HG03521 (cell line): ENCODE results near the gene RCAN2.
"Not testable (repeated sequence)": the region's sequence is repeated elsewhere in the genome, so short reads cannot be mapped to it uniquely, and the experiment has no call there.

Source experiments
- ATAC-seq: cut with Tn5 transposase; IDR thresholded peaks from one replicate; pipeline ENCODE4 v1.9.1; 2021; ENCODE audit warnings: mild to moderate bottlenecking, moderate library complexity; ENCODE audit not compliant: unreplicated experiment

RCAN2 gene

GRCh38 chr6:46440641-46441040 lies 50.6 kb downstream of the RCAN2 start:
- ATAC-seq = no peak

DNA sequence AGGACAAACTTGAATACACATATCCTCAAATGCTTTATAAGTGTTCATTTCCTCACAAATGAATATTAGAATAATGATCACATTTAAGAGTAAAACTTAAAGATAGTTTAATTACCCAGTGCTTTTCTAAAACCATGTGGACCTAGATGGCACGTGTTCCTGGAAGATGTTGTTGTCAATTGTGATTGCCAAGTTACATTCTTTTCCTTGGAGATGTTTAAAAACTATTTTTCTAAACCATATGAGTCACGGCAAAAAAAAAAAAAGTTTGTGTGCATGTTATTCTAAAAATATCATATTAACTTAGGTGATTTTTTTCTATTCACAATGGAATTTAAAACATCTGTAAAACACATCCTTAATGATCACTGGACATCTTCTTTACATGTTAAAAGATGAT lies 51.1 kb downstream of the RCAN2 start:
- ATAC-seq = no peak

DNA sequence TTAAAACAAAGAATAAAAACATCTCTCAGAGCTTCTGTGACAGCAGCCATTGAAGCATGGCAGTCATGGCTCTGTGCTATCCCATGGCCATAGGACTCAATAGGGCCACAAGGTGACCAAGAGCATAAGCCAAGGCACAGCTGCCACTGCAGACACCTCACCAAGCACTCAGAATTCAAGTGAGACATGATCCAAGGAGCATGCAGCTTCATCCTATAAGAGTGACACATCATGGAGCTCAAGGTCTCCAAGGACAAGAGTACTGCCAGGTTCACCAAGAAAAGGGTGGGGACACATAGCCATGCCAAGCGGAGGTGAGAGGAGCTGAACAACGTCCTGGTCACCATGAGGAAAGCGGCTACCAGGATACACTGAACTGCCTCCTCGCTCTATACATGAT lies 53.0 kb downstream of the RCAN2 start:
- ATAC-seq = no peak

- no peak for ATAC-seq
These were observed 53.5 kb downstream of the RCAN2 start for GRCh38 chr6:46437671-46438221.

- ATAC-seq = no peak
These were observed 68.6 kb downstream of the RCAN2 start for GRCh38 chr6:46422619-46423018.

- no peak for ATAC-seq
These were observed 69.3 kb downstream of the RCAN2 start for GRCh38 chr6:46421939-46422338.

DNA sequence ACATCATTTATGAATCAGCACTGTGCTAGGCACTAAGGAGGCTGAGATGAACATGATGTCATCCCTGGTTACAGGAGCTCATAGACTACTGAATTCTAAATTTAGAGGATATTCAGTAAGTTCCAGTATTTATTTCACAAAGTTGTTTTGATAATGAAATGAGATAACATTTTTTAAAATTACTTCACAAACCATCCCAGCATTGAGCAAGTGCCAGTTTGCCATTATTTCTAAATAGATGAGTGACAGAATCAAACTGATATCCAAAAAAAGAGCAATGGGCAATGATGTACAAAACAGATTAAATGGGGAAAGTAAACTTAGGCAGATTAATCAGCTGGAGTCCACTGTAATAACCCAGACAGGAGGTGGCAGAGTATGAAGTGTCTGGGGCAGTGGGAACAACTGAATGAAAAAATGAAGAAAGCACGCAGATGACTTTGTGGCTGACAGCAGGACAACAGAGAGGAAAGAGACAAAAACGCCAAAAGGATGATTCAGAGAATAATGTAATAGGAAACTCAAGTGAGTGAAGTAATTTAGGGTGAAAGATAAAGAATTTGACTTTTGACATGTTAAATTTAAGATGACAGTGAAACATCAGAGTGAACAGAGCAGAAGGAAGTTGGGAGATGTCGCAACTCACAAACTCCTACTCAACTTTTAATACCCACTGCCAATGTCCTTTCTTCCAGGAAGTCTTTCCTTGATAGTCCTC lies 70.2 kb downstream of the RCAN2 start:
- no peak for ATAC-seq

DNA sequence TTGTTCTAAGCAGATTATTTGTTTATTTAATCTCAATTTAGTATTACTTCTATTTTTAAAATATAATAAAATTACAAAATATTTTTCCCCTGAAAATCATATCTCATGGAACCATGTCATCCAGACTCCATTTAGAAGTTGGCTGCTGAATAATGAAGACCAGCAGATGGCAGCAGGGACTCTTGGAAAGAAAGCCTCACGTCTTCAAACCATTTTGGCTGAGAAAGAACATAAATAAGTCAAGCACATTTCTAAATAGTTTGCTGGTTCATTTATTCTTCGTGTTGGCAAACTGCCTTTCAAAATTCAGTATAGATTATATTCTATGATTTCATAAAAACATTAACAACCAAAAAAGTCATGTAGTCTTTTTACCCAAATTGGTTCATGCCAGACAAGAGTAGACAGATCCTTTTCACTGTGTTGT lies 71.7 kb downstream of the RCAN2 start:
- ATAC-seq = no peak

DNA sequence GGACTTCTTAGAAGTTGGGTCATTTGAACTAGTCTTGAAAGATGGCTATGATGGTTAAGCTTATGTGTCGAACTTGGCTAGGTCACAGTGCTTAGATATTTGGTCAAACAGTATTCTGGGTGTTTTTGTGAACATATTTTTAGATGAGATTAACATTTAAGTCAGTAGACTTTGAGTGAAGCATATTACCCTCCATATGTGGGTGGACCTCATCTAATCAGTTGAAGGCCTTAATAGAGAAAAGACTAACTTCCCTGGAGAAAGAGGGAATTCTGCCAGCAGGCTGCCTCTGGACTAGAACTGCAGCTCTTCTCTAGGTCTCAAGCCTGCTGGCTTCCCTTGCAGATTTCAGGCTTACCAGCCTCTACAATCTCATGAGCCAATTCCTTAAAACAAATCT lies 76.9 kb downstream of the RCAN2 start:
- ATAC-seq = no peak

DNA sequence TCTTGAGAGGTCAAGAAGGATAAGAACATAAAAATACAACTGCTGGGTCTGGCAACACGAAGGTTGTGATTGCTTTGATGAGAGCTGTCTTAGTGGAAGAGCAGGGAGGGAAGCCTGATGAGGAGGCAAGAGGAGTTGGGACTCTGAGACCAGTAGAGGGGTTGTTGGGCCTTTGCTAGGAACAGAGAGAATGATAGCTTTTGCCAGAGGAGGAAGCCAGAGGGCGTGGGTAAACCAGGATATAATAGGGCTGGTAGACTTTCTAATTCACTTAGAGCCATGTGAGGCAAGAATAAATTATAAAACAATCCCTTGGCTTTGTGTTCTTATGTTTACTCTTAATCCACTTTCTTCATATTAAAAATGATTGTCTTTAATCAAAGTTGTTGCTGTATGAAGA lies 78.6 kb downstream of the RCAN2 start:
- ATAC-seq = no peak

- no peak for ATAC-seq
These were observed 79.6 kb downstream of the RCAN2 start for GRCh38 chr6:46411456-46412197.

- ATAC-seq = no peak
These were observed 80.8 kb downstream of the RCAN2 start for GRCh38 chr6:46410334-46410953.

- ATAC-seq = no peak
These were observed 83.3 kb downstream of the RCAN2 start for GRCh38 chr6:46407776-46408530.

DNA sequence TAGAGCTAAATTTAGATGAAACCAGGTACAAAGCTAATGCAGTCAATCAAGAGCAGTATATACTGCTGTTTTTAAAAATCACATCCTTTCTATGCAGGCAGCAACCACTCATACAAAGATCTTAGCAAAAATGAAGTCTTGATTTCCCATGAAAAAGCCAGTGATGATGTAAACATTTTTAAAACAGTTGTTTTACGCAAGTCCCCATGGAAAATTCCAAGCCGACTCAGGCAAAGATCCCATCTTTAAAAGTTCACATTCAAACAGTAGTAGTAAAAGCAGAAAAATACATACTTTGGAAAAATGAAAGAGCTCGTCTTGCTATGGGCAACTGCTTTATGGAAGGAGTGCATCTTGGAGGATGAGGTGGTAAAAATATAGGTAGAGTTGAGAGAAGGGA lies 84.0 kb downstream of the RCAN2 start:
- ATAC-seq = no peak

DNA sequence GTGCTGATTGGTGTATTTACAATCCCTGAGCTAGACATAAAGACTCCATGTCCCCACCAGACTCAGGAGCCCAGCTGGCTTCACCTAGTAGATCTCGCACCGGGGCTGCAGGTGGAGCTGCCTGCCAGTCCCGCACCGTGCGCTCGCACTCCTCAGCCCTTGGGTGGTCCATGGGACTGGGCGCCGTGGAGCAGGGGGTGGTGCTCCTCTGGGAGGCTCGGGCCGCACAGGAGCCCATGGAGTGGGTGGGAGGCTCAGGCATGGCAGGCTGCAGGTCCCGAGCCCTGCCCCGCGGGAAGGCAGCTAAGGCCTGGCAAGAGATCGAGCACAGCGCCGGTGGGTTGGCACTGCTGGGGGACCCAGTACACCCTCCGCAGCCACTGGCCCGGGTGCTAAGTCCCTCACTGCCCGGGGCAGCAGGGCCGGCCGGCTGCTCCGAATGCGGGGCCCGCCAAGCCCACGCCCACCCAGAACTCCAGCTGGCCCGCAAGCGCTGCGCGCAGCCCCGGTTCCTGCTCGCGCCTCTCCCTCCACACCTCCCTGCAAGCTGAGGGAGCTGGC lies 85.5 kb downstream of the RCAN2 start:
- not testable (repeated sequence) for ATAC-seq

GRCh38 chr6:46400898-46401297 lies 90.4 kb downstream of the RCAN2 start:
- no peak for ATAC-seq

DNA sequence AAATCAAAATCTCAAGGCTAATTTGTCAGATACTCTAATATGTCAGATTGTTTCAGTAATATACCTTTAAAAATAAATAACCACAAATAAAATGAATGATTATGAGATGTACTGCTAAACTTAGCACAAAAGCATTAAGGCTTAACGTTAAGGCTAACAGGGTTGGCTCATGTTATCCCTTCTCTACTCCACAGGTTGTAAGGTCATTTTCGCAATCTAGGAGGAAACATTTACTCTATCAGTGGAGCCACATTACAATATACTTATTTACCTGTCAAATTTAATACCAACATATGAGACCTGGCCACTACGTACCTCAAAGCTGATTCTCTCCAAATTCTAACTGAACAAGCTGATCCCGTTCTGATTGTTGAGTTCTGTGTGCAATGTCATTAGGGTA lies 95.7 kb downstream of the RCAN2 start:
- ATAC-seq = no peak

DNA sequence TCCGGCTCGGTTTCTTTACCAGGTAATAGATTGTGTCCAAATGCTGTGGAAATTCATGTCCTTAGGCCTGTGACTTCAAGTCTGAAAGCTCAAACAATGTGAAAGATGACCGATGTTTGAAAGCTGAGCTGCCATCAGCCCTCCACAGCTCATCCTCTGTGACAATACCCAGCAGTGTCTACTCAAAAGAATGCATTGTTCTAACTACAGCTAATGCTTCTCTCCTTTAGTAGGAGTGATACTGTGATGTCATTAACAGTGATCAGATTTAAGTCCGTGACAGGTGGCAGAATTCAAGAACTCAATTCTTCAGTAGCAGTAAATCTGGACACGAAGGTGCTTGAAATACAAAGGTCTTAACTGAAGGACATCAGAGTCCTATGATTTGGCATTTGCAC lies 97.3 kb downstream of the RCAN2 start:
- no peak for ATAC-seq

- no peak for ATAC-seq
These were observed 97.9 kb downstream of the RCAN2 start for GRCh38 chr6:46393161-46393939.

- ATAC-seq = no peak
These were observed 99.0 kb downstream of the RCAN2 start for GRCh38 chr6:46392294-46392693.
